Liver (tissue), 3 donors: ENCODE results near the gene MAIP1.

Source experiments
- JUND ChIP-seq, 2 donors: IDR thresholded peaks; 2 replicates each; pipeline ENCODE4 v1.6.1; 2016; ENCODE audit warnings: antibody characterized with exemption in 2 of 2
- NR2F2 ChIP-seq: IDR thresholded peaks from 2 replicates; pipeline ENCODE4 v1.6.1; 2016; ENCODE audit warnings: antibody characterized with exemption
- RAD21 ChIP-seq, 2 donors: IDR thresholded peaks; 2 replicates each; pipeline ENCODE4 v1.6.1; 2016; ENCODE audit warnings: antibody characterized with exemption in 2 of 2, mild to moderate bottlenecking in 2 of 2
- YY1 ChIP-seq: IDR thresholded peaks from 2 replicates; pipeline ENCODE4 v1.6.1; 2016; ENCODE audit warnings: antibody characterized with exemption, mild to moderate bottlenecking
- TF ChIP-seq, protein P1 (sequence below): fragments of 150-350 bp; IDR thresholded peaks from 2 replicates; pipeline ENCODE4 v1.5.1; 2017; ENCODE audit warnings: improper control_type of control experiment, low read depth, low read length; ENCODE audit not compliant: missing input control
- TF ChIP-seq, protein P2 (sequence below): IDR thresholded peaks from 2 replicates; pipeline ENCODE4 v1.6.1; 2016; ENCODE audit warnings: antibody characterized with exemption
- donor health status: healthy.
- donor health status: healthy.

GRCh38 chr2:199926806-199927205 is 28.6 kb upstream of the MAIP1 start:
- TF ChIP-seq RAD21 (IDR thresholded peaks at IDR 0.05) (no peak), JUND (IDR thresholded peaks at IDR 0.05) (no peak), YY1 (no peak), NR2F2 (no peak)
- TF ChIP-seq, protein P1, sequence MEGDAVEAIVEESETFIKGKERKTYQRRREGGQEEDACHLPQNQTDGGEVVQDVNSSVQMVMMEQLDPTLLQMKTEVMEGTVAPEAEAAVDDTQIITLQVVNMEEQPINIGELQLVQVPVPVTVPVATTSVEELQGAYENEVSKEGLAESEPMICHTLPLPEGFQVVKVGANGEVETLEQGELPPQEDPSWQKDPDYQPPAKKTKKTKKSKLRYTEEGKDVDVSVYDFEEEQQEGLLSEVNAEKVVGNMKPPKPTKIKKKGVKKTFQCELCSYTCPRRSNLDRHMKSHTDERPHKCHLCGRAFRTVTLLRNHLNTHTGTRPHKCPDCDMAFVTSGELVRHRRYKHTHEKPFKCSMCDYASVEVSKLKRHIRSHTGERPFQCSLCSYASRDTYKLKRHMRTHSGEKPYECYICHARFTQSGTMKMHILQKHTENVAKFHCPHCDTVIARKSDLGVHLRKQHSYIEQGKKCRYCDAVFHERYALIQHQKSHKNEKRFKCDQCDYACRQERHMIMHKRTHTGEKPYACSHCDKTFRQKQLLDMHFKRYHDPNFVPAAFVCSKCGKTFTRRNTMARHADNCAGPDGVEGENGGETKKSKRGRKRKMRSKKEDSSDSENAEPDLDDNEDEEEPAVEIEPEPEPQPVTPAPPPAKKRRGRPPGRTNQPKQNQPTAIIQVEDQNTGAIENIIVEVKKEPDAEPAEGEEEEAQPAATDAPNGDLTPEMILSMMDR: no peak
- TF ChIP-seq, protein P2, sequence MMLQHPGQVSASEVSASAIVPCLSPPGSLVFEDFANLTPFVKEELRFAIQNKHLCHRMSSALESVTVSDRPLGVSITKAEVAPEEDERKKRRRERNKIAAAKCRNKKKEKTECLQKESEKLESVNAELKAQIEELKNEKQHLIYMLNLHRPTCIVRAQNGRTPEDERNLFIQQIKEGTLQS: no peak
